Jurkat, Clone E6-1 (cell line): ENCODE measurements around the gene RSAD1.

Experiments used
- DNase-seq: peaks from one replicate; pipeline ENCODE4 v3.0.0-alpha.2; 2011; ENCODE audit warnings: low read depth, low spot score
- H3K4me3 ChIP-seq: 2 replicates; pipeline ENCODE4 v1.5.1; 2011; ENCODE audit warnings: mild to moderate bottlenecking, low read length, control low read depth, moderate library complexity

The RSAD1 gene

GRCh38 chr17:50453901-50454300 lies 24.8 kb upstream of the RSAD1 start:
- DNase-seq, result no peak
- H3K4me3 ChIP-seq, result no peak overlapping the region

GRCh38 chr17:50457621-50458020 lies 21.0 kb upstream of the RSAD1 start:
- no peak overlapping the region for H3K4me3 ChIP-seq
- DNase-seq, result no peak

GRCh38 chr17:50458270-50458669 lies 20.4 kb upstream of the RSAD1 start:
- no peak for DNase-seq
- H3K4me3 ChIP-seq, result no peak overlapping the region

GRCh38 chr17:50458701-50459676 lies 19.7 kb upstream of the RSAD1 start:
- no peak overlapping the region for H3K4me3 ChIP-seq
- no peak for DNase-seq

GRCh38 chr17:50459756-50460155 lies 18.9 kb upstream of the RSAD1 start:
- H3K4me3 ChIP-seq, result no peak overlapping the region
- DNase-seq, result no peak

- DNase-seq, result no peak
These were observed 17.7 kb upstream of the RSAD1 start for GRCh38 chr17:50460831-50461526.

GRCh38 chr17:50461550-50462132 lies 17.0 kb upstream of the RSAD1 start:
- H3K4me3 ChIP-seq, result no peak overlapping the region
- DNase-seq, result no peak

More at GRCh38 chr17:50460831-50461526, 17.7 kb upstream of the RSAD1 start:
- no peak overlapping the region for H3K4me3 ChIP-seq

GRCh38 chr17:50462446-50462845 lies 16.2 kb upstream of the RSAD1 start:
- no peak overlapping the region for H3K4me3 ChIP-seq
- DNase-seq, result no peak

- no peak for DNase-seq
- H3K4me3 ChIP-seq, result no peak overlapping the region
These were observed 14.5 kb upstream of the RSAD1 start for GRCh38 chr17:50464121-50464520.

GRCh38 chr17:50464736-50465135 lies 13.9 kb upstream of the RSAD1 start:
- DNase-seq, result no peak
- H3K4me3 ChIP-seq, result no peak overlapping the region

- no peak overlapping the region for H3K4me3 ChIP-seq
- no peak for DNase-seq
These were observed 13.5 kb upstream of the RSAD1 start for GRCh38 chr17:50465171-50465570.

- no peak for DNase-seq
- H3K4me3 ChIP-seq, result no peak overlapping the region
These were observed 13.0 kb upstream of the RSAD1 start for GRCh38 chr17:50465635-50466034.

GRCh38 chr17:50466371-50467113 lies 12.1 kb upstream of the RSAD1 start:
- no peak overlapping the region for H3K4me3 ChIP-seq
- no peak for DNase-seq

- H3K4me3 ChIP-seq, result no peak overlapping the region
- DNase-seq, result no peak
These were observed 11.4 kb upstream of the RSAD1 start for GRCh38 chr17:50467114-50467854.

GRCh38 chr17:50467855-50468303 lies 10.8 kb upstream of the RSAD1 start:
- no peak overlapping the region for H3K4me3 ChIP-seq
- no peak for DNase-seq

GRCh38 chr17:50468304-50469207 lies 10.1 kb upstream of the RSAD1 start, which contains the start of gene CHAD:
Gene CHAD (minus strand): TSS chr17:50468880. CDS start chr17:50468813, 67 bp downstream.
- no peak within 1 kb of the TSS for H3K4me3 ChIP-seq

GRCh38 chr17:50469208-50469605 lies 9.5 kb upstream of the RSAD1 start:
- DNase-seq, result no peak
- H3K4me3 ChIP-seq, result no peak overlapping the region

More at GRCh38 chr17:50468304-50469207, 10.1 kb upstream of the RSAD1 start, which contains the start of gene CHAD:
- no peak for DNase-seq
